ENCODE results near the gene ZNF787.
A peak's percentile ranks its signal among the peaks of the same experiment; 100 is the strongest.

ZNF787 gene

DNA sequence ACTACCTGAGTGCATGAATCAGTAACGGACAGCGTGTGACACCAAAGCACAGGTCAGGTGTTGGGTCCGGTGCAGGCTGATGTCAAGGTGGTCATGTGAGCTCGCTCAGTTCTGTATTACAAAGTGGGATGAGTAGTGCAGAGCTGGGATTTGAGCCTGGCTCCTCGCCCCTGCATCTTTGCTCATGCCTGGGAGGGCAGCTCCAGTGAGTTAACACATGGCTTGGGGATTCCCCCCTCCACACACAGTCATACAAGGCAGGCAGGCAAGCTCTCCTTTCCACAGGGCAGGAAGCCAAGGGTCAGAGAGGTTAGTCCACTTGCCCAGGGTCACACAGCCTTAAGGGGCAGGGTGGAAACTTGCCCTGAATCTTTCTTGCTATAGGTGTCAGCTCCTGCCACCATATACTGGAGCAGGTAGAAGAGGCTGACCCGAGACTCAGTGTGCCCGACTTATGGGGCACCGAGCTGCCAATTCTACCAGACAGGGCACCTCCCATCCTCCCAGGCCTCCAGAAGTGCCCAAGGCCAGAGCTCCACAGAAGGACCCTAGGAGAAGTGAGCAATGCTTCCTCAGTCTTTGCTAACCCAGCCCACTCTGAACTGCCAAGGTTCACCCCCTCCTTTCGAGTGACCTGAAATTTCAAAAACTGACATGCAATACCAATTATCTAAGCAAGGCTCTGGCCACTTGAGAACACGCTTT, 35.4 kb downstream of the ZNF787 start:
- no peak for DNase-seq

DNA sequence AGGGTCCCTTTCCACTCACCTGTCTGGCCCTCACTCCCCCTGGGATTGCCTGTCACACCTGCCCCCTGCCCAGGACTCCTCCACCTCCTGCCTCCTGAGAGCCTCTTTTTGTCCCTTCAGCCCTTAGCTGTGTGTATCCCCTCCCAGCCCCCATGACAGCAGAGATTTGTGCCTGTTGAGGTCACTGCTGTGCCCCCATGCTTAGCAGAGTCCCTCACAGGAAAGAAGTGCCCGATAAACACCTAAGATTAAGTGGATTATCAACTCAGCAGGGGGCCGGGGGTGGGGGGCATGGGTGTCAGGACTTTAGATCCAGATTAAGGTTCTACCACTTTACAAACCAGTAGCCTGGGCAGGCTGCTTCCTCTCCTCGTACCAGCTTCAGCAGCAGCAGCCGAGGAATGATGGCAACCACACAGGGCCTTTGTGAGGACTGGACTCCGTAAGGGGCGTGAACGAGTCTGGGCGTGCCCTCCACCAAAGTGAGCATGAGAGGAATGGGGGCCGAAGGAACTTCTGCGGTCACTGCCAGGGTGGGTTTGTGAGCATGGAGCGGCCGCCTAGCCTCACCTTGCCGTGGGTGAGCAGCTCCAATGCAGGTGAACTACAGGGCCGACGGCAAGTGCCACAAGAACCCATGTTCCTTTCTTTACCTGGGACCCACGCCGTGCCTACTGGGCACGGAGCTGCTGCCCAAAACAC, 36.1 kb downstream of the ZNF787 start:
- no peak for DNase-seq

- no peak for DNase-seq
Measured at GRCh38 chr19:56083668-56084067, 37.4 kb downstream of the ZNF787 start.

DNA sequence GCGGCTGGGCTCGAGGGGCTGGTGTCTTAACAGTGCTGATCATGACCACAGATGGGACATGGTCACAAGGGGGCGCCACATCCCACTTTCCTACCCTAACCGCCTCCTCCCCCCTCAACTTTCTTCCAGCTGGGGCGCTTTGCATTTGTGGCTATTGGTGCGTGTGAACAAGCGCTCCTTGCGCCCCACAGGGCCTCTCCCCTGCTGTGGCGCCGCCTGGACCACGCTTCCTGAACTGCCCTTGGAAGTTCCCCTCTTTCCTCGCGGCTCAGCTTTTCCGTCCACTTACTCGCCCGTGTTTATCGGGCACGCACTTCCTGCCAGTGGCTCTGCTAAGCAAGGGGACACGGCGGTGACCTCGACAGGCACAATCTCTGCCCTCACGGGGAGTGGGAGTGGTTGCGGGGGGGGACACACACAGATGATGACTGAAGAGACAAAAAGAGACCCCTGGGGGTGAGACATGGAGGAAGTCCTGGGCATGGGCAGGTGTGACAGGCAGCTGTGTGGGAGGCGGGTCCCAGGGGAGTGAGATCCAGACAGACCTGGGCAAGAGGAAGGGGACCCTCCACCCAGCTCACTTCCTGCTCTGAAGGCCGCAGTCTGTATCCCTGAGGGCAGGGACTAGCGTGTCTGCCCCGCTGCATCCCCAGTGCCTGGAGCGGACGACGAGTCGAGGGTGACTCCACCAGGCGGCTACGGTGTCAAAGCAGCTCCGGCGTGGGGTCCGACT, 40.3 kb downstream of the ZNF787 start:
- DNase-seq = peak in 10 of 14 donors; percentile 8 to 63 (median 20)

DNA sequence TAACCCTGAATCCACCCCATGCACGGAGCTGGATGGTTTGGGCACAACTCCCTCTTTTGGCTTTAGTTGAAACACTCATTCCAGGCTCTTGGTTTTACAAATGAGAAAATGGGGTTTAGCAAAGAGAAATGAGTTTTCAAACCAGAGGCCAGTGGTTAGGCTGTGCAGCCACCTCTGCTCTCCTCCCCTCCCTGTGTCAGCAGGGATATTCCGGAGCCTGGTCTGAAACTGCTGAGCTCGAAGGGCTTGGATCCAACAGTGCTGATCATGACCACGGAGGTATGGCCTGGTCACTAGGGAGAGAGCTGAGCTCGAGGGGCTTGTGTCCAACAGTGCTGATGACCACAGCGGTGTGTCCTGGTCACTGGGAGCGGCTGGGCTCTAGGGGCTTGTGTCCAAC, 41.5 kb downstream of the ZNF787 start:
- DNase-seq = no peak

DNA sequence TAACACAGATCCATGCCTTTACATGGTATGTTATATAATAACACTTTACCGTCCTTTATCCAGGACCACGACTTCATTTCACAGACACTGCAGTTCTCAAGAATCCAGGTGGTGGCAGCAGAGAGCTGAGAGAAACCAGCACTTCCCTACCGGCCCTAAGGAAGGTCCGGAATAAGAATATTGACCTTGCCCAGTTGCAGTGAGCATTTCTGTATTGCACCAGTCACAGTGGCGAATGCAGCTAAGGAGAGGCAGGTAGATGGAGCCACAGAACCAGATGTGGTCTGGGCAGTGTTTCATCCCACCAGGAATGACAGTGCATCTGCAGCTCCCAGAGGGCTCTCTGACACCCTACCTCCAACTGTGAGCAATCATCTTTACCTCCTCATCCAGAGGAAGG, 44.6 kb downstream of the ZNF787 start:
- DNase-seq = peak in 2 of 14 donors; percentile 5 to 6

- no peak for DNase-seq
Measured at GRCh38 chr19:56071151-56071550, 49.9 kb downstream of the ZNF787 start.

- no peak for DNase-seq
Measured at GRCh38 chr19:56069642-56070041, 51.5 kb downstream of the ZNF787 start.

- DNase-seq = peak in 11 of 14 donors; percentile 2 to 49 (median 29)
Measured at GRCh38 chr19:56066152-56067023, 54.7 kb downstream of the ZNF787 start.

DNA sequence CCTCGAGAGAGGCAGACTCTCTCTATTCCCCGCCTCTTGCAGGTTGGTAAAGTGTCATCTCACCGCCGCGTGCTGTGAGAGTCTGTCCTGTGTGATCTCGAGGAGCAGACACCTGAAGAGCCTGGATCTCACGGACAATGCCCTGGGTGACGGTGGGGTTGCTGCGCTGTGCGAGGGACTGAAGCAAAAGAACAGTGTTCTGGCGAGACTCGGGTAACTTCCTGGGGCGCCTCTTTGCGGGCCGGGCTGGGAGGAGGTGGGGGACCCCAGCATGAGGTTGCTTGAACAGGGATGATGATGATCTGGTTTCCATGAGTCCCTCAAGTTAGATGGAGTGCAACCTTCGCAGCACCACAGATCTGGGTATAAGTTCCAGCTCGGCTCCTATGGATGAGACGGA, 67.5 kb downstream of the ZNF787 start:
- no peak for DNase-seq
